Measurements from ENCODE around the gene TMEM132A. TPM values are rescaled to one million over a fixed set of nuclear protein-coding genes. Genes with fewer than 3 reads are reported as not detected.
A peak's percentile ranks its signal among the peaks of the same experiment; 100 is the strongest.

Gene TMEM132A
- total RNA-seq, 3 donors from 2014 or later = 2.9 to 11.0 (median 8.5) TPM

DNA sequence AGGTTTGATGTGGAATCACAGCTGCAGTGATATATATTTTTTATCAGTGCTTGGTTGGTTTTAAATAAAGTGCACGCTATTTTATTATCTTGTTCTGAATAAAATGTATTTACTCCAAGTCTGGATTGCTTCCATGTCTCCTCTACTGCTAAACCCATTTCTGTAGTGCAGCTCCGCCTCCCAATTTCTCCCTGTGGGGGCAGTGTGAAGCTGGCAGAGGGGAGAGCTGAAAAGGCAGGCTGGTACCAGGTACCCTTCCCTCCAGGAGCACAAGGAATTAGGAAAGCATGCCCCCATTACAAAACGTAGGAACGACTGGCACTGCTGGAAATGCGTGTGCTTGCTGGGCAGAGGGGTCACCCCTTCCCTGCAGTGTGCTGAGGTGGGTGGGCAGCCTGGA, 934 bp upstream of the TMEM132A start:
- TF ChIP-seq, protein P1, sequence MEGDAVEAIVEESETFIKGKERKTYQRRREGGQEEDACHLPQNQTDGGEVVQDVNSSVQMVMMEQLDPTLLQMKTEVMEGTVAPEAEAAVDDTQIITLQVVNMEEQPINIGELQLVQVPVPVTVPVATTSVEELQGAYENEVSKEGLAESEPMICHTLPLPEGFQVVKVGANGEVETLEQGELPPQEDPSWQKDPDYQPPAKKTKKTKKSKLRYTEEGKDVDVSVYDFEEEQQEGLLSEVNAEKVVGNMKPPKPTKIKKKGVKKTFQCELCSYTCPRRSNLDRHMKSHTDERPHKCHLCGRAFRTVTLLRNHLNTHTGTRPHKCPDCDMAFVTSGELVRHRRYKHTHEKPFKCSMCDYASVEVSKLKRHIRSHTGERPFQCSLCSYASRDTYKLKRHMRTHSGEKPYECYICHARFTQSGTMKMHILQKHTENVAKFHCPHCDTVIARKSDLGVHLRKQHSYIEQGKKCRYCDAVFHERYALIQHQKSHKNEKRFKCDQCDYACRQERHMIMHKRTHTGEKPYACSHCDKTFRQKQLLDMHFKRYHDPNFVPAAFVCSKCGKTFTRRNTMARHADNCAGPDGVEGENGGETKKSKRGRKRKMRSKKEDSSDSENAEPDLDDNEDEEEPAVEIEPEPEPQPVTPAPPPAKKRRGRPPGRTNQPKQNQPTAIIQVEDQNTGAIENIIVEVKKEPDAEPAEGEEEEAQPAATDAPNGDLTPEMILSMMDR (IDR thresholded peaks at IDR 0.05) = no peak
- TF ChIP-seq POLR2A (IDR thresholded peaks at IDR 0.05) (no peak), POLR2AphosphoS5 (IDR thresholded peaks at IDR 0.05) (no peak)
- Histone ChIP-seq H3K9me3 (no peaks in the 10 kb centered on the region), H3K27me3 (no peaks in the 10 kb centered on the region), H3K27ac (no peak overlapping the region), H3K4me1 (no peaks in the 10 kb centered on the region), H3K36me3 (peaks cover 15% of the 10 kb centered on the region), H3K4me3 (no peak overlapping the region)
- no peak for DNase-seq (ENCODE audit: low spot score in 2 of 2)
- intact Hi-C loops (cut with DNase I; ENCODE audit: low total_unique reads) = no loop called here

DNA sequence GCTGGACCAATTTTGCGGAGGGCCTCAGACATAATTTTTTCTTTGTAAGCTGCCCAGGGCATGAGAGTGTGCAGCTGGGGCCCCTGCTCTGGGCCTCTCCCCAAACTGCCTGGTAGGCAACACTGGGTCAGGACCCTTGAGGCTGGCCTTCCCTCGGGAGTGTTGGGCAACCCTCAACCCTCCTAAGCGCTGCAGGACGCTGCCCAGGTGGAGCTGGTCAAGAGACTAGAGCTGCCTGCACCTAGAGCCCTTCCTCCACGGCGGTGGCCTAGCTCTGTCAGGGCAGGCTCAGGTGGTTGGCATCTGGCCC, 505 bp upstream of the TMEM132A start:
- peak overlapping the region in 2 of 3 donors; percentile 72 to 79 for H3K4me3 ChIP-seq
- no peaks in the 10 kb centered on the region for H3K9me3 ChIP-seq
- H3K4me1 ChIP-seq = no peaks in the 10 kb centered on the region
- no peak for DNase-seq (ENCODE audit: low spot score in 2 of 2)
- intact Hi-C loops (cut with DNase I; ENCODE audit: low total_unique reads) = no loop called here
- H3K27ac ChIP-seq = no peak overlapping the region
- TF ChIP-seq, protein P1 (IDR thresholded peaks at IDR 0.05) = no peak
- no peak for TF ChIP-seq POLR2A (IDR thresholded peaks at IDR 0.05)
- no peak for TF ChIP-seq POLR2AphosphoS5 (IDR thresholded peaks at IDR 0.05)
- peaks cover 15% of the 10 kb centered on the region for H3K36me3 ChIP-seq
- no peaks in the 10 kb centered on the region for H3K27me3 ChIP-seq

DNA sequence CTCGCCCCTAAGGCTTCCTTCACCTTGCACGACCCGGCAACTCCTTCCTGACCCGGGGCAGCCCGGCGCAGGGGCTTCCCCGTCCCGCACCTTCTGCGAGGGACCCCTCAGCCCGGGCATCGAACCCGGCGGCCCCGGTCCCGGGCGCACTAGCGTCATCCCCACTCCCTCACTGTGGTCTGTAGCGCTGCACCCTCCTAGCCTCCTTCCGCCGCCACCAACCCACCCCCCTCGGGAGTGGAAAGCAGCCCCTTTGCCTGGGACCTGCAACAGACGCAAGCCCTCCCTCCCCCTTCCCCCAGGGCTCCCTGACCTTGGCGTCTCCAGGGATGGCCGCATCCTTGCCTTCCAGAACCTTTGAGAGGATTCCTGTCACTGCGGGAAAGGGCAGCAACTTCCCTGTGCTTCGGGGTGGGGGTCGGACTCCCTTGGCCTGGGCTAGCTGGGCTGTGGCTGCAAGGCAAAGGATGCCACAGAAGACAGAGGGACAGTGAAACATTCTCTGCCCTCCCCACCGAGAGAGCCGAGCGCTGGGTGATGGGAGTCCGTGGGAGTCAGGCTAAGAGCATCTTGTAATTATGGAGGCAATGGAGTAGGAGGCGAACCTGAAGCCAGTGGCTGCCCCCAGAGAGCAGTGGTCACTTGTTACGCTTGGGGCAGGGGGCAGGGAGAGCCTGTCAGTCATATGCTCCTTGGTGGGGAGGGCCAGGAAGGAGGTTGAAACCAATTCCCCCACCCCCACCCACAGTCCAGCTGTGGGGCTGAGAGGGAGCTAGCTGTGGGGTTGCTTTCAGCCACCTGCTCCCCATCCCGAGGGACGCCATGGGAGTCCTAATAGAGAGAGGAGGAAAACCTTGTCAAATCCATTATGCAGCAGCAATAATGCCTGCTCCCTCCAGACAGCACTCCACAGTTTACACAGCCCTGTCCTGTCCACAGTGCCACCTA, 920 bp downstream of the TMEM132A start:
- H3K9me3 ChIP-seq = no peaks in the 10 kb centered on the region
- H3K27ac ChIP-seq = no peak overlapping the region
- H3K4me1 ChIP-seq = no peaks in the 10 kb centered on the region
- intact Hi-C loops (cut with DNase I; ENCODE audit: low total_unique reads) = no loop called here
- TF ChIP-seq POLR2A (IDR thresholded peaks at IDR 0.05) (no peak), POLR2AphosphoS5 (IDR thresholded peaks at IDR 0.05) (no peak)
- TF ChIP-seq, protein P1 (IDR thresholded peaks at IDR 0.05) = no peak
- no peaks in the 10 kb centered on the region for H3K27me3 ChIP-seq
- H3K36me3 ChIP-seq = peaks cover 15% of the 10 kb centered on the region
- H3K4me3 ChIP-seq = peak overlapping the region; percentile 48 to 79 (median 72)
- DNase-seq (ENCODE audit: low spot score in 2 of 2) = no peak

DNA sequence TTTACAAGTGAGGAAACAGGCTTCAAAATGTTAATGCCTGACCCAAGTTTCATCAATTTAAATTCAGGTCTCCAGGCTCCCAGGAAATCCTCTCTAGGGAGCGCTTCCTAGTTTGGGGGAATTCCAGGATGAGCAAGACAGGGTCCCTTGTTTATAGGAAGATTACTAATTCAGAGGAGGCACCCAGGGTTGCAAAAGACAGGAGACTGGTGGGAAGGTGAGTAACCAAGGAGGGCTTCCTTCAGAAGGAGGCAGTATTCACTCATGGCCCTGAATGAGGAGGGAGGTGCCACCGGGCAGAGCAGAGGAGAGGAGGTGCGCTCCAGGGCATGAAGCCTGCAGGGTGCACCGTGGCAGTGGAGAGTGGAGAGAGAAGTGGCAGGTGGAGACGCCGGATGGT, 1.6 kb downstream of the TMEM132A start:
- no peak for DNase-seq (ENCODE audit: low spot score in 2 of 2)
- Histone ChIP-seq H3K36me3 (peaks cover 15% of the 10 kb centered on the region), H3K4me3 (no peak overlapping the region), H3K4me1 (no peaks in the 10 kb centered on the region), H3K9me3 (no peaks in the 10 kb centered on the region), H3K27ac (no peak overlapping the region), H3K27me3 (no peaks in the 10 kb centered on the region)
- intact Hi-C loops (cut with DNase I; ENCODE audit: low total_unique reads) = no loop called here
- TF ChIP-seq POLR2AphosphoS5 (IDR thresholded peaks at IDR 0.05) = no peak
- TF ChIP-seq POLR2A (IDR thresholded peaks at IDR 0.05) = no peak
- TF ChIP-seq, protein P1 (IDR thresholded peaks at IDR 0.05) = no peak

DNA sequence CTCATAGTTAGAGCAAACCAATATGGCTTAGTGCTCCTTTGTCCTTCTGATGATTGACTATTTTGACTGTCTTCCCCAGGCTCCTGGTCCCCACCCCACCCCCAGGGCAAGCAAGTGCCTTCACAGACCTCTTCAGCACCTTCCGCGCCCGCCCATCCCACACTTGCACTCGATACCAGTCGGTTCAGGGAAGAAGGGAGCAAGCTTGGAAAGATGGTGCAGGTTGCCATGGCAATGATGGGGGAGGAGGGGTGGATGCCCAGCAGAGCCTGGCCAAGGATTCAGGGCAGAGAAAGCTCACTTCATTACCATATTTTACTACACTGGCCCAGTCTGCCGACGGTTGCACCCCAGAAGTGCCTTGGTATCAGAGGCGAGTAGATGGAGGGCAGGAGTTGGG, 2.2 kb downstream of the TMEM132A start:
- Histone ChIP-seq H3K27me3 (no peaks in the 10 kb centered on the region), H3K36me3 (peaks cover 12% of the 10 kb centered on the region), H3K27ac (no peak overlapping the region), H3K9me3 (no peaks in the 10 kb centered on the region), H3K4me1 (no peaks in the 10 kb centered on the region), H3K4me3 (no peak overlapping the region)
- no peak for DNase-seq (ENCODE audit: low spot score in 2 of 2)
- intact Hi-C loops (cut with DNase I; ENCODE audit: low total_unique reads) = no loop called here
- TF ChIP-seq POLR2AphosphoS5 (IDR thresholded peaks at IDR 0.05) (no peak), POLR2A (IDR thresholded peaks at IDR 0.05) (no peak)
- TF ChIP-seq, protein P1 (IDR thresholded peaks at IDR 0.05) = no peak
